Measurements from ENCODE around the gene CMTR1. TPM values are rescaled to one million over a fixed set of nuclear protein-coding genes. Genes with fewer than 3 reads are reported as not detected.

The CMTR1 gene
- total and polyA plus RNA-seq, 4 donors = 4.7 to 25.5 (median 18.8) TPM

- Histone ChIP-seq H3K27me3 (ENCODE audit: control insufficient read depth in 4 of 4, insufficient read depth in 4 of 4, low read length in 3 of 4) (no peaks in the 10 kb centered on the region), H3K27ac (ENCODE audit: low read depth in 1 of 2, low read length in 2 of 2) (no peak overlapping the region), H3K36me3 (ENCODE audit: control insufficient read depth in 4 of 4, insufficient read depth in 3 of 4, low read depth in 1 of 4, low read length in 3 of 4) (peaks cover 2 to 44% (median 20%) of the 10 kb centered on the region in 4 donors), H3K4me3 (ENCODE audit: low read depth in 1 of 3, low read length in 3 of 3) (no peak overlapping the region), H3K4me1 (ENCODE audit: control insufficient read depth in 4 of 4, insufficient read depth in 4 of 4, low read length in 3 of 4) (no peaks in the 10 kb centered on the region), H3K9ac (ENCODE audit: low read depth in 1 of 2, low read length in 2 of 2) (no peak overlapping the region), H3K9me3 (ENCODE audit: control insufficient read depth in 4 of 4, low read length in 3 of 4) (no peaks in the 10 kb centered on the region)
- TF ChIP-seq EGR1 (IDR thresholded peaks at IDR 0.05; ENCODE audit: low read depth in 2 of 2) (no peak), RAD21 (IDR thresholded peaks at IDR 0.05) (peak; percentile 80 to 89), RXRA (IDR thresholded peaks at IDR 0.05) (no peak), TAF1 (conservative IDR thresholded peaks at IDR 0.05) (no peak), FOXA2 (IDR thresholded peaks at IDR 0.05) (no peak), GABPA (IDR thresholded peaks at IDR 0.05 in 1 of 2, conservative IDR thresholded peaks at IDR 0.05 in 1 of 2) (no peak), CTCF (IDR thresholded peaks at IDR 0.05; ENCODE audit: low read depth, low read length, missing input control) (peak; percentile 87), REST (IDR thresholded peaks at IDR 0.05) (no peak)
- 57% methylated on average over 20 of the region's 20 CpGs for WGBS
- peak; percentile 86 for DNase-seq (ENCODE audit: low spot score)
Measured at GRCh38 chr6:37483917-37484785, 51.1 kb downstream of the CMTR1 start.

GRCh38 chr6:37484786-37485170 lies 51.8 kb downstream of the CMTR1 start:
- no peaks in the 10 kb centered on the region for H3K9me3 ChIP-seq (ENCODE audit: control insufficient read depth in 4 of 4, low read length in 3 of 4)
- H3K36me3 ChIP-seq (ENCODE audit: control insufficient read depth in 4 of 4, insufficient read depth in 3 of 4, low read depth in 1 of 4, low read length in 3 of 4) = peaks cover 2 to 37% (median 17%) of the 10 kb centered on the region in 4 donors
- no peak overlapping the region for H3K4me3 ChIP-seq (ENCODE audit: low read depth in 1 of 3, low read length in 3 of 3)
- no peaks in the 10 kb centered on the region for H3K4me1 ChIP-seq (ENCODE audit: control insufficient read depth in 4 of 4, insufficient read depth in 4 of 4, low read length in 3 of 4)
- no peaks in the 10 kb centered on the region for H3K27me3 ChIP-seq (ENCODE audit: control insufficient read depth in 4 of 4, insufficient read depth in 4 of 4, low read length in 3 of 4)
- no peak overlapping the region for H3K27ac ChIP-seq (ENCODE audit: low read depth in 1 of 2, low read length in 2 of 2)
- H3K9ac ChIP-seq (ENCODE audit: low read depth in 1 of 2, low read length in 2 of 2) = no peak overlapping the region
- WGBS = 90% methylated on average over 7 of the region's 7 CpGs
- no peak for DNase-seq (ENCODE audit: low spot score)
- TF ChIP-seq HNF4A (conservative IDR thresholded peaks at IDR 0.05) (no peak), MAX (IDR thresholded peaks at IDR 0.05) (no peak), TAF1 (conservative IDR thresholded peaks at IDR 0.05) (no peak), SP1 (IDR thresholded peaks at IDR 0.05) (no peak), RXRA (IDR thresholded peaks at IDR 0.05) (no peak), FOXA2 (IDR thresholded peaks at IDR 0.05) (no peak), EGR1 (IDR thresholded peaks at IDR 0.05; ENCODE audit: low read depth in 2 of 2) (no peak), CTCF (IDR thresholded peaks at IDR 0.05; ENCODE audit: low read depth, low read length, missing input control) (no peak), YY1 (IDR thresholded peaks at IDR 0.05) (no peak), JUND (IDR thresholded peaks at IDR 0.05) (no peak), NR2F2 (IDR thresholded peaks at IDR 0.05) (no peak), REST (IDR thresholded peaks at IDR 0.05) (no peak), FOXA1 (IDR thresholded peaks at IDR 0.05) (no peak), ZBTB33 (IDR thresholded peaks at IDR 0.05) (no peak)
